GM12864 (cell line): ENCODE data around the gene SELENOP.

ENCODE experiments used
- DNase-seq: peaks from one replicate; pipeline ENCODE4 v3.0.0-alpha.2; 2011; ENCODE audit warnings: low read depth
- H3K4me3 ChIP-seq: 2 replicates; pipeline ENCODE4 v1.5.1; 2011; ENCODE audit warnings: mild to moderate bottlenecking, low read depth, low read length, control low read depth
- TF ChIP-seq, protein P1 (sequence below): IDR thresholded peaks from 2 replicates; pipeline ENCODE4 v1.5.1; 2011; ENCODE audit warnings: low read depth, mild to moderate bottlenecking, moderate library complexity, low read length, control low read depth, inconsistent platforms; ENCODE audit errors: missing control alignments

Gene SELENOP

DNA sequence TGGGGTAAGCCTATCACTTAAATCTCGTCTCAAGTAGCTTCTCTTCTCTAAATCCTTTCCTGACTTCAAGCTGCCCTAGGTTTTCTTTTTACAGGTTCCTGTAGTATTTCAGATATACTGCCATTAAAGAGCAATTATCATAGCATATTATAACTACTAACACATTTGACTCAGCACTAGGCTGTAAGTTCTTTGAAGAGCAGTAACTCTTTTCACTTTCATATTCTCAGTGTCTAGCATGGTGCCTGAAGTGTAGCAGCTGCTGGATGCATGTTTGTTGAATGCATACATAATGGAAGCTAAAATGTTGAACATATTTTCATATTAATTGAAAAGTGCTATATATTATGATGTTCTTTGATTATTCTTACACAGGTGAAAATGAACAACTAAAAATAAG is 32.6 kb downstream of the SELENOP start:
- no peak for DNase-seq
- TF ChIP-seq, protein P1, sequence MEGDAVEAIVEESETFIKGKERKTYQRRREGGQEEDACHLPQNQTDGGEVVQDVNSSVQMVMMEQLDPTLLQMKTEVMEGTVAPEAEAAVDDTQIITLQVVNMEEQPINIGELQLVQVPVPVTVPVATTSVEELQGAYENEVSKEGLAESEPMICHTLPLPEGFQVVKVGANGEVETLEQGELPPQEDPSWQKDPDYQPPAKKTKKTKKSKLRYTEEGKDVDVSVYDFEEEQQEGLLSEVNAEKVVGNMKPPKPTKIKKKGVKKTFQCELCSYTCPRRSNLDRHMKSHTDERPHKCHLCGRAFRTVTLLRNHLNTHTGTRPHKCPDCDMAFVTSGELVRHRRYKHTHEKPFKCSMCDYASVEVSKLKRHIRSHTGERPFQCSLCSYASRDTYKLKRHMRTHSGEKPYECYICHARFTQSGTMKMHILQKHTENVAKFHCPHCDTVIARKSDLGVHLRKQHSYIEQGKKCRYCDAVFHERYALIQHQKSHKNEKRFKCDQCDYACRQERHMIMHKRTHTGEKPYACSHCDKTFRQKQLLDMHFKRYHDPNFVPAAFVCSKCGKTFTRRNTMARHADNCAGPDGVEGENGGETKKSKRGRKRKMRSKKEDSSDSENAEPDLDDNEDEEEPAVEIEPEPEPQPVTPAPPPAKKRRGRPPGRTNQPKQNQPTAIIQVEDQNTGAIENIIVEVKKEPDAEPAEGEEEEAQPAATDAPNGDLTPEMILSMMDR, result no peak
- H3K4me3 ChIP-seq, result no peak overlapping the region

DNA sequence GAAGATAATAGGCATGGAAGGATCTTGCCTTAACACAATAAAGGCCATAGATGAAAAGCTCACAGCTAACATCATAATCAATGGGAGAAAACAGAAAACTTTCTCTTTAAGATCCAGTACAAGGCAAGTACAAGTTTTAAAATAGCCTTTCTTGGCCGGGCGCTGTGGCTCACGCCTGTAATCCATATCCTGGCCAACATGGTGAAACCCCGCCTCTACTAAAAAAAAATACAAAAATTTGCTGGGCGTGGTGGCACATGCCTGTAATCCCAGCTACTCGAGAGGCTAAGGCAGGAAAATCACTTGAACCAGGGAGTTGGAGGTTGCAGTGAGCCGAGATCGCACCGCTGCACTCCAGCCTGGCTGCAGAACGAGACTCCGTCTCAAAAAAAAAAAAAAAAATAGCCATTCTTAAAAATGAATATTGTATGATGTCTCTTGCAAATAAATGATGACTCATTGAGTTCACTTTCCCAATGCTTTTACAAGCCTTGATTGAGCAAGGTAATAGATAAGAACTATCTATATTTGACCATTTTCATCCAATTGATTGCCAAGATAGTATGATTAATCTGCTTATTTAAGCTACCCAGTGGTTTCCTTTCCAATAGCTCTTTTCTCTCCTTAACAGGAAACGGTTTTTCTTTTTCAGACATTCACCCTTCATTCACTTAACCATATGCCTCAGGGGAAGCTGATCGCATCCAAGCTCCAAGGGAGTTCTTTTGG is 39.3 kb downstream of the SELENOP start:
- no peak for DNase-seq
- H3K4me3 ChIP-seq, result no peak overlapping the region
- TF ChIP-seq, protein P1, result no peak

DNA sequence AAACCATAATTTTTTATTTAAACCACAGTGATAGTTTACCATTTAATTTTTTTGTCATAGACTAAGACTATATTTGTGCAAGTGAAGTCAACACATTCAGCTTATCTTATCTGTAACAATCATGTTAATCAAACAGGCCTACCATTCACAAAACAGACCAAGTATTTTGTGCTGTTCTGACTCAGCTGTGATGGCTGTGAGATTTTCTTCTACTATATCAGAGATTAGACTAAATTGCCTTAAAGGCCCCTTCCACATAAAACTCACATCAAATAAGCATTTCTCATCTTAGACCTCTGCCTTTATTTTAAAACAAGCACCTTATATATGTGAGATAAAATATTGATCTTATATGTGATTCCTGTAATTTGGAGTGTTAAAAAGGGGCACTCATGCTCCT is 41.7 kb downstream of the SELENOP start:
- TF ChIP-seq, protein P1, result no peak

DNA sequence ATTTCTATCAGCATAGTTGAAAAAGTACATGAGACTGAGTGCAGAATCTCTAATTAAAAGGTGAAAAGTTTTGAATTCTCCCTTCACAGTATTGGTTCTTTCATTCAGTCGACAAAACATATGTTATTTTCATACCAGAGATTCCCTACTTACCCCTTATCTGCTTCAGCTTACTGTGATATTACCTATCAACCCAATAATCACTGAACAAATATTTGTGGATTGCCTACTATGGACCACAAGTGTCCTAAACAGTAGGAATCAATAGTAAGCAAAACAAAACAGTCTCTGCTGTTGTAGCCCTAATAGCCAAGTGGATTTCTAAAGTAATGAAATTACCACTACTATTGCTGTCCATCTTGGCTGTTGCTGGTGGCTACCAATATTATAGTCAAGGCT is 43.6 kb downstream of the SELENOP start:
- no peak for DNase-seq
- no peak overlapping the region for H3K4me3 ChIP-seq
- TF ChIP-seq, protein P1, result no peak

More for the DNA sequence above, 41.7 kb downstream of the SELENOP start:
- H3K4me3 ChIP-seq, result no peak overlapping the region
- DNase-seq, result no peak

DNA sequence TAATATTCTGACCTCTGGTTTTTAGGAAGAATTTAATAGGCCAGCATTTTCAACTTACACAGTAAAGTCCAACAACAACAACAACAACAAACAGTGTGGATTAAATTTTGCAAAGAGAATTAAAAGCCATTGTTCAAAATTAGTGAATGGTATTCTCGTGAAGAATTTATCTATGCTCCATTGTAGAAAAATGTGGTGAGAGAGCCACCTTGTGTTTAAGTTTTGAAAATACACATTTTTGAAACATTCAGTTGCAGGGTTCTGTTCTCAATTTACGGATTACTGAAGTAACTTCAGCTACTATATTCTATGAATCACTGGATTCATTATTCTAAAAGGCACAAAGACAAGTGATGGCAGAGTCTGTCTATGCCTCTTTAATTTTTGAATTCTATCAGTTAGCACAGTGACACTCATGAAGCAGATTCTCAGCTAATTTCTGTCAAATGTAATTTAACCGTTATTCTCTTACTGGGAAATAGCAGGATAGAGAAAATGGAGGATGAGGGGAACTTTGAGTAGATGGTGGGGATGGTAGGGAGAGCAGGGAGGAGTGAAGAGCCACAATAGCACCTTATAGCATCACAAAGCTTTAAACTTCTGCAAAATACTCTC is 44.1 kb downstream of the SELENOP start:
- TF ChIP-seq, protein P1, result peak; percentile 38
- no peak overlapping the region for H3K4me3 ChIP-seq
- DNase-seq, result no peak

DNA sequence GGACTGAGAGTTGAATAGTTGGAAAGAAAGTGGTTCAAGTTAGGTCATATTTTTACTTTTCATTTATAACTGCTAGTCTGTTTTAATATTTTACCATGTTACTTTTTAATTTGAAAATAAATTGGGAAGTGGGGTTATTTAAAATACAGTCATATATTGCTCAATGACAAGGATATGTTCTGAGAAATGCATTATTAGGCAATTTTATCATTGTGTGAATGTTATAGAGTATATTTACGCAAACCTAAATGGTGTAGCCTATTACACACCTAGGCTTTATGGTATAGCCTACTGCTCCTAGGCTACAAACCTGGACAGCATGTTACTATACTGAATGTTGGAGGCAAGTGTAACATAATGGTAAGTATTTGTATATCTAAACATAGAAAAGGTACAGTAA is 49.9 kb downstream of the SELENOP start:
- no peak for DNase-seq
- TF ChIP-seq, protein P1, result no peak
- no peak overlapping the region for H3K4me3 ChIP-seq

DNA sequence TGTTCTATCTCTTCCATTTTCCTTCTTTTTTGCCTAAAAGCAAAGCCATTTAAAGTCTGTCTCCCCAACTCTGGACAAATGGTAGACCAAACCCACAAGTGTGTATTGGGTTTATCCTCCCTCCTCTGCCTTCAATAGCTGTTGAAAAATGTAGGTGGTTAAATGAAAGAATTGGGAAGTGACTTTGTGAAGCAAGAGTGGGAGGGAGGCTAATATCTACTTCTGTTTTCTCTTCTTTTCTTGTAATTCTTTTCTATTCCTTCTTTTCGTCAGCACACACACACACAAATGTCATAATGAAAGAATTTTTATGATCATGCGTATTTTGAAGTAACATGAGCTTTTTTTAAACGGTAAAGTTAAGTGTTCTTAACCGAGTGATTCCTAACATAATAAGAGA is 51.3 kb downstream of the SELENOP start:
- DNase-seq, result no peak
- no peak overlapping the region for H3K4me3 ChIP-seq
- TF ChIP-seq, protein P1, result no peak
